Neural cell (in vitro differentiated cells): ENCODE measurements around the gene RTN4RL1.

Source experiments
- CTCF ChIP-seq: fragments of 450-650 bp; IDR thresholded peaks from 2 replicates; pipeline ENCODE4 v1.5.1; 2014; ENCODE audit warnings: antibody characterized with exemption, mild to moderate bottlenecking, moderate library complexity; ENCODE audit not compliant: poor library complexity, severe bottlenecking
- MXI1 ChIP-seq: fragments of 450-650 bp; conservative IDR thresholded peaks from 2 replicates; pipeline ENCODE4 v1.6.1; 2014; ENCODE audit warnings: antibody characterized with exemption, mild to moderate bottlenecking; ENCODE audit not compliant: poor library complexity, severe bottlenecking
- POLR2AphosphoS5 ChIP-seq: IDR thresholded peaks from 2 replicates; pipeline ENCODE4 v1.6.1; 2012
- RAD21 ChIP-seq: fragments of 450-650 bp; conservative IDR thresholded peaks from 2 replicates; pipeline ENCODE4 v1.6.1; 2014; ENCODE audit warnings: antibody characterized with exemption, mild to moderate bottlenecking, moderate library complexity
- REST ChIP-seq: IDR thresholded peaks from 2 replicates; pipeline ENCODE4 v1.6.1; 2012; ENCODE audit warnings: borderline replicate concordance
- SMC3 ChIP-seq: fragments of 450-650 bp; conservative IDR thresholded peaks from 2 replicates; pipeline ENCODE4 v1.6.1; 2014; ENCODE audit warnings: antibody characterized with exemption, mild to moderate bottlenecking, moderate library complexity; ENCODE audit not compliant: poor library complexity
- TAF1 ChIP-seq: IDR thresholded peaks from 2 replicates; pipeline ENCODE4 v1.6.1; 2012; ENCODE audit warnings: low read depth

- TF ChIP-seq SMC3 = no peak
- TF ChIP-seq CTCF = no peak
- no peak for TF ChIP-seq RAD21
- no peak for TF ChIP-seq TAF1
- no peak for TF ChIP-seq MXI1
- TF ChIP-seq POLR2AphosphoS5 = no peak
- TF ChIP-seq REST = no peak
Observed at GRCh38 chr17:2035541-2036488, 10.7 kb upstream of the RTN4RL1 start.
